ENCODE measurements around the gene HOXD10. TPM values are rescaled to one million over a fixed set of nuclear protein-coding genes. Genes with fewer than 3 reads are reported as not detected.

Gene HOXD10
- total RNA-seq, 1 experiment from 2014 or later = not detected

GRCh38 chr2:176068419-176068832 lies 48.2 kb upstream of the HOXD10 start:
- Histone ChIP-seq H3K36me3 (ENCODE audit: control insufficient read depth, insufficient read depth, low read length) (no peaks in the 10 kb centered on the region), H3K27ac (ENCODE audit: low read length) (no peak overlapping the region), H3K4me1 (ENCODE audit: control insufficient read depth, insufficient read depth, low read length) (no peaks in the 10 kb centered on the region), H3K27me3 (ENCODE audit: control insufficient read depth, insufficient read depth, low read length) (no peaks in the 10 kb centered on the region; the same call in 1 of the 2 replicates), H3K4me3 (ENCODE audit: low read depth in 2 of 2, low read length in 2 of 2) (no peak overlapping the region), H3K9me3 (ENCODE audit: control insufficient read depth, insufficient read depth, low read depth, low read length) (no peaks in the 10 kb centered on the region)
- in situ Hi-C loops (cut with HindIII; ENCODE audit: low pct_unique_long_range_greater_than_20kb, low sequenced_read_pairs) = no loop called here
- BruUV-seq (replicated peaks) = no TSS peak
- ChIA-PET CTCF (no interaction called here), POLR2A (no interaction called here)
- TF ChIP-seq CTCF (IDR thresholded peaks at IDR 0.05) (no peak), POLR2AphosphoS5 (IDR thresholded peaks at IDR 0.05; ENCODE audit: low read depth, low read length) (no peak), SIN3A (IDR thresholded peaks at IDR 0.05; ENCODE audit: borderline replicate concordance, insufficient read depth, low read depth, low read length) (no peak), REST (IDR thresholded peaks at IDR 0.05; ENCODE audit: insufficient read depth in 1 of 2, low read depth in 2 of 2, low read length in 1 of 2) (no peak), TCF7L2 (IDR thresholded peaks at IDR 0.05; ENCODE audit: low read depth, low read length) (no peak)
- intact Hi-C loops (cut with micrococcal nuclease; ENCODE audit: unreplicated experiment) = no loop called here
- no peak for DNase-seq (ENCODE audit: low read depth, low spot score)
- no peak for ATAC-seq

GRCh38 chr2:176071330-176072291 lies 45.0 kb upstream of the HOXD10 start:
- Histone ChIP-seq H3K36me3 (ENCODE audit: control insufficient read depth, insufficient read depth, low read length) (no peaks in the 10 kb centered on the region), H3K27ac (ENCODE audit: low read length) (no peak overlapping the region), H3K27me3 (ENCODE audit: control insufficient read depth, insufficient read depth, low read length) (peaks cover 4% of the 10 kb centered on the region; the same call in 1 of the 2 replicates), H3K4me3 (ENCODE audit: low read depth in 2 of 2, low read length in 2 of 2) (no peak overlapping the region), H3K9me3 (ENCODE audit: control insufficient read depth, insufficient read depth, low read depth, low read length) (no peaks in the 10 kb centered on the region), H3K4me1 (ENCODE audit: control insufficient read depth, insufficient read depth, low read length) (no peaks in the 10 kb centered on the region)
- no peak for ATAC-seq
- BruUV-seq (replicated peaks) = no TSS peak
- in situ Hi-C loops (cut with HindIII; ENCODE audit: low pct_unique_long_range_greater_than_20kb, low sequenced_read_pairs) (no loop called here), intact Hi-C loops (cut with micrococcal nuclease; ENCODE audit: unreplicated experiment) (no loop called here)
- TF ChIP-seq POLR2AphosphoS5 (IDR thresholded peaks at IDR 0.05; ENCODE audit: low read depth, low read length) (no peak), REST (IDR thresholded peaks at IDR 0.05; ENCODE audit: insufficient read depth in 1 of 2, low read depth in 2 of 2, low read length in 1 of 2) (no peak), CTCF (IDR thresholded peaks at IDR 0.05) (no peak), SIN3A (IDR thresholded peaks at IDR 0.05; ENCODE audit: borderline replicate concordance, insufficient read depth, low read depth, low read length) (no peak)
- no peak for DNase-seq (ENCODE audit: low read depth, low spot score)
- POLR2A ChIA-PET = no interaction called here
- CTCF ChIA-PET = no interaction called here

All from Panc1 (cell line).